ENCODE data around the gene GRHL3. TPM values are rescaled to one million over a fixed set of nuclear protein-coding genes. Genes with fewer than 3 reads are reported as not detected.

GRHL3 gene
- total RNA-seq, 1 donor from 2014 or later = not detected

DNA sequence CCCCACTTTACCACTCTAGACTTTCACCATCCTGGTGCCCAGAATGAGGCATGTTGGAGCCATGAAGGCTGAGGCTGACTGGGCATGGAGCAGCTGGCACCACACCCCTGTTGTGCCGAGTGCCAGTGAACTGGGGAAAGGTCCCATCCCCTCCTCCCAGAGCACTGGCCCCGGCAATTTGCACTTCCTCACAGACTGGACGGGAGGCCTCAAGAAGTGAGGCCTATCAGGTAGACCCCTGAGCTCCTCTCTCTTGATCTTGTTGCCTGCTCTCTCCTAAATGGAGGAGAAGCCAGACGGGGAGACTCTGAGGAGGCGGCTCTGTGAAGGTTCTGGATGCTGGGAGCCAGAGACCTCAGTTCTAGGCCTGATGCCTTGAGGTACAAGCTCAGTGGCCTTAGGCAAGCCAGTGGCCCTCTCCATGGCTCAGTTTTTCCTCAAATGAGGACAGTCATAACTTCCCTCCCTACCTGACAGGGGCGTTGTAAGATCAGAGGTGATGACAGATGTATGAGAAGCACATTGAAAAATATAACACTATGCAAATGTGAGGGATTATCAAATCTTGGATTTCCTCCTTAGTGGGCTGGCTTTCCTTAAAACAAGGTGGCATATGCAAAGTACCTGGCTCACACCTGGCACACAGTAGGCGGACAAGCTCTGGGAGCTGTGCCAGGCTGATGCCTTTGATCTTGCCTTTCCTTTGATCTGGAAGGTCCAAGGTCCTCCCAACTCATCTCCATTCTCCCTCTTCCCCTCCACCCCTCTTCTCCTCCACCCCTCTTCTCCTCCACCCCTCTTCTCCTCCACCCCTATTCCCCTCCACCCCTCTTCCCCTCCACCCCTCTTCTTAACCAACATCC is 6.7 kb downstream of the GRHL3 start:
- Mint-ChIP-seq H3K4me3 (ENCODE audit: low read depth) (no peak overlapping the region), H3K27me3 (ENCODE audit: low read depth) (peaks cover 81% of the 10 kb centered on the region), H3K36me3 (ENCODE audit: low read depth) (no peaks in the 10 kb centered on the region), H3K9me3 (no peaks in the 10 kb centered on the region), H3K4me1 (ENCODE audit: low read depth) (peaks cover 13% of the 10 kb centered on the region), H3K27ac (no peak overlapping the region)
- DNase-seq (ENCODE audit: low spot score) = no peak
- intact Hi-C loops (cut with micrococcal nuclease) = no loop called here

DNA sequence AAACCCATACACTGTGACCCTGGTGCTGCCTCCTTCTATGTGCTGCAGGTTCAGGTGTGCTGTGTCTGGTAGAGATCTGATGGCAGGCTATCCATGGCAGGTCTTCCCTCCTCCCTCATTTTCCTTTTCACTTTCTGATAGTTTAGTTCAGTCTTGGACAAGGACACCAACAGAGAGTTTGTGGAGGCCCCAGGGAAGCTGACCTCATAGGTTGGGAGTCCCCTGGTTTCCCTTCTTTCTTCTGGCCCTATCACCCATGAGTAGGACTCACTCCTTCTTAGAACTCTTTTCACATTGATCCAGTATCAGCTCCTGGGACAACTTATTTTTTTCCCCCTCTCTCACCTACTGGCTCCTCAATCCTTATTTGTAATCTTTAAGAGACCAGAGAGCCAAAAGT is 8.3 kb downstream of the GRHL3 start:
- intact Hi-C loops (cut with micrococcal nuclease) = no loop called here
- H3K9me3 Mint-ChIP-seq = no peaks in the 10 kb centered on the region
- peaks cover 3% of the 10 kb centered on the region for H3K4me1 Mint-ChIP-seq (ENCODE audit: low read depth)
- H3K4me3 Mint-ChIP-seq (ENCODE audit: low read depth) = no peak overlapping the region
- H3K36me3 Mint-ChIP-seq (ENCODE audit: low read depth) = no peaks in the 10 kb centered on the region
- no peak overlapping the region for H3K27ac Mint-ChIP-seq
- DNase-seq (ENCODE audit: low spot score) = no peak
- peaks cover 86% of the 10 kb centered on the region for H3K27me3 Mint-ChIP-seq (ENCODE audit: low read depth)

DNA sequence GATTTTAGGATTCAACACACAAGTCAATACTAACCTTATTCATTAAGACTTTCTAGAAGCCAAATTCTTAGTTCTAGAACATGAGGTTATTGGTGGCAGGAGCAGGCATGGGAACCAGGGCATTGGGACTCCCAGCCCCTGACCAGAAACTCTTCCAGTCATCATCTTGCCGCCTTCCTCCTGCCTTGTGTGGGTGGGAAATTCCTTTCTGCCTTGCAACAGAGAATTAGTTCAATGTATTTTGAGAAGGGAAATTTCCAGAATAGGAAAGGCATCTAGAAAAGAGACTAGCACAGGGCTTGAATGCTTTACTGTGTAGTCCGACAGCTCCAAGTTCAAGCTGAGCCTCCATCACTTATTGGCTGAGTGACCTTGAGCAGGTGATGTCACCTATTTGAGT is 8.7 kb downstream of the GRHL3 start:
- DNase-seq (ENCODE audit: low spot score) = no peak
- Mint-ChIP-seq H3K9me3 (no peaks in the 10 kb centered on the region), H3K27me3 (ENCODE audit: low read depth) (peaks cover 86% of the 10 kb centered on the region), H3K27ac (no peak overlapping the region), H3K36me3 (ENCODE audit: low read depth) (no peaks in the 10 kb centered on the region), H3K4me3 (ENCODE audit: low read depth) (no peak overlapping the region), H3K4me1 (ENCODE audit: low read depth) (peaks cover under 1% of the 10 kb centered on the region)
- intact Hi-C loops (cut with micrococcal nuclease) = no loop called here

DNA sequence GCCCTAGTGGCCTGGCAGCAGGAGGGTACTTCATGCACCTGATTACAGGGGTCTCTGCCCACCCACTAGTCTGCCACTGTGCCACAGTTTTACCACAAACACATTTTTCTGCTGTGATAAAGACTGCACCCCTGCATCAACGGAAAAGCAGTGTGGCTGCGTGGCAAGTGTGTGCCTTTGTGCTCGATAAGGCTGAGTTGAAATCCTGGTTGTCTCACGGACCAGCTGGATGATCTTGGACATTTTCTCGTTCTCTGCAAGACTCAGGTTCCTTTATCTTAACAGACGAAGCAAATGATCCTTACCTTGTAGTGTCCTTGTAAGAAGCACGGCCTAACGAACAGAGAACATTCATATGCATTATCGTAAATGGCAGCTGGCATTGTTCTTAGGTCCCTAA is 10.2 kb downstream of the GRHL3 start:
- DNase-seq (ENCODE audit: low spot score) = no peak
- Mint-ChIP-seq H3K27ac (no peak overlapping the region), H3K4me3 (ENCODE audit: low read depth) (no peak overlapping the region), H3K9me3 (no peaks in the 10 kb centered on the region), H3K36me3 (ENCODE audit: low read depth) (no peaks in the 10 kb centered on the region), H3K4me1 (ENCODE audit: low read depth) (no peaks in the 10 kb centered on the region), H3K27me3 (ENCODE audit: low read depth) (peaks cover 88% of the 10 kb centered on the region)
- intact Hi-C loops (cut with micrococcal nuclease) = no loop called here

DNA sequence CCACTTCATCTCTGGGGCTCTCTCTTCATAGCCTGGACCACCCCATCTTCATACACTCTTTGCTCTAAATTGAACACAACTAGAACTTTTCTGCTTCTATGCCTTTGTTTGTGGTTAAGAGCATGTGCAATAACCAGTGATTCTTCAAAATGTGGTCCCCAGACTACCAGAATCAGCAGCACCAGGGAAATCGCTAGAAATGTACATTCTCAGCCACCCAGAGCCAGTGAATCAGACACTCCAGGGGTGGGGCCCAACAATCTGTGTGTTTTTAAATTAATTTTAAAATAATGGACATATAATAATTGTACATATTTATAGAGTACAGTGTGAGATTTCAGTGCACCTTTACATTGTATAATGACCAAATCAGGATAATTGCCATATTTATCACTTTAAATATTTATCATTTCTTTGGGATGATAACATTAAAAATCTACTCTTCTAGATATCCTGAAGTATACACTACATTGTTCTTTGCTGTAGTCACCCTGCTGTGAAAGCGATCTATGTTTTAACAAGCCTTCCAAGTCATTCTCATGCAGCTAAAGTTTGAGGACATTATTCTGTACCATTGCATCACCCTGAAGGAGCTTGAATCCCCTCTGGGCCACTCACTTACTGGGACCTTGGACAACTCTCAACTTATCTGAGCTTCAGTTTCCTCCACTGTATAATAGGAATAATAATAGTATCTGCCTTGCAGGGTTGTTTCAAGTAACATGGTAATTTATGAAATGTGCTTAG is 10.8 kb downstream of the GRHL3 start:
- Mint-ChIP-seq H3K4me1 (ENCODE audit: low read depth) (no peaks in the 10 kb centered on the region), H3K36me3 (ENCODE audit: low read depth) (no peaks in the 10 kb centered on the region), H3K27ac (no peak overlapping the region), H3K27me3 (ENCODE audit: low read depth) (peaks cover 86% of the 10 kb centered on the region), H3K9me3 (no peaks in the 10 kb centered on the region), H3K4me3 (ENCODE audit: low read depth) (no peak overlapping the region)
- no peak for DNase-seq (ENCODE audit: low spot score)
- intact Hi-C loops (cut with micrococcal nuclease) = no loop called here

DNA sequence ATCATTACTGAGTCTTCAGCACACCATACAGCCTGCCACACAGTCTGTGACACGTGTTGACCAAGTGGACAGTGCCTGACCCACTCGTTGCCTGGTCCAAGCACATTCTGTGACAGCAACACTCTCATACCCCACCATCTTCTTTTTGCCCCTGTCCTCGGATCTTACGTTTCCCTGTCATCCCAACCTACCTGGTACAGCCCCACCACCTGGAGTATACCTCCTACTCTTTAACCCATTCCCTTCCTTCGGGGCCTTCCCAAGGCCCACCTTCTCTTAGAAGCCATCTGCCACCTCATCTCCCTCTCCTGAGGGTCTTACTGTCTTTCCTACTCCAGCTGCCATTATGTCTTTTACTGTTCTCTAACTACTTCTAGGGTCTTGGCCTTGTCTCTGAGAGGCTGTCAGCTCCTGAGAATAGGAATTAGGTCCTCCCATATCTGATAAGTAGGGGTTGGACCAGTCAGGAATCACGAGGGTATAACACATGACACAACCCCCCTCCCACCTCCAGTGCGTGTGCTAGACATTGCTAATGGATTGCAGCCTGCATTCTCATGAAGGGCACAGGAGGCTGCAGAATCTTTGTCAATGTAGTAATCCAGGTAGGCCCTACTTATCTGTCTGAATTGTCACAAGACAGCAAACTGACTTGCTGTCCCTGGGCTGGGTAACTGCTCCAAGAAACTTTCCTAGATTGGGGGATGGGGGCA is 13.0 kb downstream of the GRHL3 start:
- no peaks in the 10 kb centered on the region for H3K4me1 Mint-ChIP-seq (ENCODE audit: low read depth)
- H3K36me3 Mint-ChIP-seq (ENCODE audit: low read depth) = no peaks in the 10 kb centered on the region
- intact Hi-C loops (cut with micrococcal nuclease) = no loop called here

DNA sequence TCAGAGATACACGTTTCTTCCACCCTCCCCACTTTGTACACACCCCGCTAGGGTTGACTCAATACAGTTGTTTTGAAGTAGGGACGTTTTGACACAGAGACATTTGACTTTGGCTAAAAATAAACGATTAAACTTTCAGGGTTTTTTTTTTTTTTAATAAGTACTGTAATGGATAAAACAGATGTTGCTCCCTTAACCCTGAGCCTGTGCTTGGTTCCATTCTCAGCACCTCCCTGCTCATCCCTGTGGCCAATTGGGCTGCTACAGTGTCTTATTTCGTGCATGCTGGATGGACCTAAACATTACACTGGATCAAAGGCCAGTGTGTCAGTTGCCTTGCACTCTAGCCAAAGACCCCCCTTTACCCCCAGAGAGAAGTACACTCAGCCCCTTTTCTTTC is 16.9 kb downstream of the GRHL3 start:
- intact Hi-C loops (cut with micrococcal nuclease) = no loop called here
- Mint-ChIP-seq H3K27ac (no peak overlapping the region), H3K27me3 (ENCODE audit: low read depth) (peaks cover 47% of the 10 kb centered on the region), H3K9me3 (no peaks in the 10 kb centered on the region), H3K36me3 (ENCODE audit: low read depth) (no peaks in the 10 kb centered on the region), H3K4me3 (ENCODE audit: low read depth) (no peak overlapping the region), H3K4me1 (ENCODE audit: low read depth) (no peaks in the 10 kb centered on the region)
- no peak for DNase-seq (ENCODE audit: low spot score)

More for the DNA sequence above, 13.0 kb downstream of the GRHL3 start:
- Mint-ChIP-seq H3K9me3 (no peaks in the 10 kb centered on the region), H3K27ac (no peak overlapping the region), H3K4me3 (ENCODE audit: low read depth) (no peak overlapping the region), H3K27me3 (ENCODE audit: low read depth) (peaks cover 69% of the 10 kb centered on the region)
- no peak for DNase-seq (ENCODE audit: low spot score)

DNA sequence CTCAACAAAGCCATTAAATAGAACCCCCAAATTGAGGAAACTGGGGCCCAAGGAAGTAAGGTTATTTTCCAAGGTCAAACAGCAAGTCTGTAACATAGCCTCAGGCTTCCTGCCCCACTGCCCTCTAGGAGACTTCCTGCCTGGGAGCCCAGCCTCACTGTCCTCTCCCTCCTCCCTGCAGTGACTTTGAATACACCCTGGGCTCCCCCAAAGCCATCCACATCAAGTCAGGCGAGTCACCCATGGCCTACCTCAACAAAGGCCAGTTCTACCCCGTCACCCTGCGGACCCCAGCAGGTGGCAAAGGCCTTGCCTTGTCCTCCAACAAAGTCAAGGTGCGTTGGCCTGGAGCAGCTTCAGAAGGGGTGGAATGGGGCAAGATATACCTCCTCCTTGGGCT is 18.3 kb downstream of the GRHL3 start:
- Mint-ChIP-seq H3K36me3 (ENCODE audit: low read depth) (no peaks in the 10 kb centered on the region), H3K27me3 (ENCODE audit: low read depth) (peaks cover 37% of the 10 kb centered on the region), H3K4me1 (ENCODE audit: low read depth) (no peaks in the 10 kb centered on the region), H3K27ac (no peak overlapping the region), H3K9me3 (no peaks in the 10 kb centered on the region), H3K4me3 (ENCODE audit: low read depth) (no peak overlapping the region)
- DNase-seq (ENCODE audit: low spot score) = no peak
- intact Hi-C loops (cut with micrococcal nuclease) = no loop called here

DNA sequence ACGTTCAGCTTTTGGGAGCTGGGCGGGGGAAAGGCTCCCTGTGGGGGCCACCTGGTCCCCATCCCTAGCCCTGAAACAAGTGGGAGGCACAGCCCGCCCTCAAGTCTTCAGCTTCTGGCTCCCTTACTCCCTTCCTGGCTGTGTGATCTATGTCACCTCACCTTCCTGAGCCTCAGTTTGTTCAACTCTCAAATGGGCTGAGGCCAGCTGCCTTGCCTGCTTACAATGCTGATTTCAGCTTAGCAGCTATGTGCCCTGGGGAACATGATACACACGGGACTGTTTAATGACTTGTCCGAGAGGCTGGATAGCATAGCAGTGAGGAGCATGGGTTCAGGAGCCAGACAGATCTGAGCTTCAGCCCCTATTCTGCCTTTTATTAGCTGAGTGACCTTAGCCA is 19.3 kb downstream of the GRHL3 start:
- intact Hi-C loops (cut with micrococcal nuclease) = no loop called here
- no peak overlapping the region for H3K27ac Mint-ChIP-seq
- no peaks in the 10 kb centered on the region for H3K9me3 Mint-ChIP-seq
- no peak overlapping the region for H3K4me3 Mint-ChIP-seq (ENCODE audit: low read depth)
- H3K27me3 Mint-ChIP-seq (ENCODE audit: low read depth) = peaks cover 29% of the 10 kb centered on the region
- H3K4me1 Mint-ChIP-seq (ENCODE audit: low read depth) = no peaks in the 10 kb centered on the region
- no peak for DNase-seq (ENCODE audit: low spot score)
- no peaks in the 10 kb centered on the region for H3K36me3 Mint-ChIP-seq (ENCODE audit: low read depth)

DNA sequence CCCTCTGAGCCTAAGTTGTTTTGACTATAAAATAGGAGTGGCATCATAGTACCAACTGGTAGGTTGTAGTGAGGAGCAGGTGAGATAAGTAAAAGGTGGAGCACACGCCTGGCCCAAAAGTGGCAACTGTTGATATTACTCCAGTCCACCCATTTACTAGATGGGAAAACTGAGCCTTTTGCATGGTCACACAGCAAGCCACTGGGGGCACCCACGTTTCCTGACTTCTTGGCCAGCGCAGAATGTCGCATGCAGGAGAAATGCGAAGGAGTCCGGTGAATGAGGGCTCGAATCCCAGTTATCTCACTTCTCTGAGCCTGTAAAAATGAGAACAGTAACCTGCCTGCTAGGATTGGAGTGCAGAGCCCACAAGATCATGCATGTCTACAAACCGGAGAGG is 20.8 kb downstream of the GRHL3 start:
- H3K27ac Mint-ChIP-seq = no peak overlapping the region
- no peak overlapping the region for H3K4me3 Mint-ChIP-seq (ENCODE audit: low read depth)
- intact Hi-C loops (cut with micrococcal nuclease) = no loop called here
- no peak for DNase-seq (ENCODE audit: low spot score)
- peaks cover 20% of the 10 kb centered on the region for H3K27me3 Mint-ChIP-seq (ENCODE audit: low read depth)
- no peaks in the 10 kb centered on the region for H3K4me1 Mint-ChIP-seq (ENCODE audit: low read depth)
- H3K36me3 Mint-ChIP-seq (ENCODE audit: low read depth) = no peaks in the 10 kb centered on the region
- H3K9me3 Mint-ChIP-seq = no peaks in the 10 kb centered on the region

DNA sequence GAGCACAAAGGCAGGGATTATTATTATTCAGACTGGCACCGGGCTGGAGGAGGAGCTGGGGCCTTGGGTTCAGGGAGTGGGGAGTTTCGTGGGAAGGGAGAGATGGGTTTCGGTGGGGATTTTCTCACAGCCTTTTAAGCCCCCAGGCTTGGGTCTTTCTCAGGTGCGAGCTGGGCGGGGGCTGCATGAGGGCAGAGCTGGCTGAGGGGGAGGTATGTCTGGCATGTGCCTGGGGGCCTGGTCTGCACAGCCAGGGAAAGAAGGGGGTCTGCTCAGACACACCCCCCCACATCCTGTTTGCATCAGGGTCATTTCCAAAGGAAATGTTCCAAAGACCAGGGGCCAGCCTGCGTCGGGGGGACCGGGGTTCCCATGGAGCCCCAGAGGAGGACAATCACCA is 21.6 kb downstream of the GRHL3 start:
- intact Hi-C loops (cut with micrococcal nuclease) = no loop called here
- no peak for DNase-seq (ENCODE audit: low spot score)
- Mint-ChIP-seq H3K36me3 (ENCODE audit: low read depth) (no peaks in the 10 kb centered on the region), H3K4me3 (ENCODE audit: low read depth) (no peak overlapping the region), H3K27me3 (ENCODE audit: low read depth) (peaks cover 20% of the 10 kb centered on the region), H3K9me3 (no peaks in the 10 kb centered on the region), H3K27ac (no peak overlapping the region), H3K4me1 (ENCODE audit: low read depth) (no peaks in the 10 kb centered on the region)

DNA sequence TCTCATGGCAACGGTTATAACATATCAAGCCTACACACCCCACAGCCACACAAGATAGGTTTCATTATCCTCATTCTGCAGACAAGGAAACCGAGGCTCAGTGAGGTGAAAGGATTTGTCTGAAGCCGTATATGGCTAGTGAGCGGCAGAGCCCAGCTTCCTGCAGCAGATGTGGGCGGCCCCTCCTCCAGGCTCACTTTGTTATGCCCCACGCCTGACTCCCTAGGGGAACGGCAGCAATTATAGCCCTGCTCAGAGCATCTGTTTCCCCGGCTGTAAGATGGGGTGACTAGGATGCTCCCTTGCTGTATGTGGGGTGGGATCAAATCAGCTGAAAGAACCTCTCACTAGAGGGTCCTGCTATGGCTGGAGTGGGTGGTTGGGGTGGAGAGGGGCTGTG is 22.1 kb downstream of the GRHL3 start:
- H3K4me3 Mint-ChIP-seq (ENCODE audit: low read depth) = no peak overlapping the region
- H3K36me3 Mint-ChIP-seq (ENCODE audit: low read depth) = no peaks in the 10 kb centered on the region
- DNase-seq (ENCODE audit: low spot score) = no peak
- no peaks in the 10 kb centered on the region for H3K4me1 Mint-ChIP-seq (ENCODE audit: low read depth)
- H3K27me3 Mint-ChIP-seq (ENCODE audit: low read depth) = peaks cover 19% of the 10 kb centered on the region
- no peaks in the 10 kb centered on the region for H3K9me3 Mint-ChIP-seq
- intact Hi-C loops (cut with micrococcal nuclease) = no loop called here
- no peak overlapping the region for H3K27ac Mint-ChIP-seq

All from activated T-helper 2 cell treated with anti-CD3 and anti-CD28 coated beads, Interferon-gamma antibody, Interleukin-2, Interleukin-4, amounts not matched to agents 10 μg/mL and 5 μg/mL and 100 μg/mL, durations not matched to agents 14 hours and 24 hours and 36 hours (primary cell).